Subcutaneous abdominal adipose tissue (tissue), 5 donors: ENCODE data around the gene ROCK2.

Experiments used
- H3K27ac ChIP-seq: one replicate; pipeline ENCODE4 v1.7.0; 2013; ENCODE audit warnings: low read depth, mild to moderate bottlenecking, inconsistent platforms, low read length, moderate library complexity
- H3K27me3 ChIP-seq, 5 donors: one replicate each; pipeline ENCODE4 v1.7.0; 2013; ENCODE audit warnings: low read length in 5 of 5, inconsistent platforms in 1 of 5; ENCODE audit not compliant: control insufficient read depth in 5 of 5, insufficient read depth in 4 of 5
- H3K36me3 ChIP-seq, 5 donors: one replicate each; pipeline ENCODE4 v1.7.0; 2013; ENCODE audit warnings: low read length in 5 of 5; ENCODE audit not compliant: control insufficient read depth in 5 of 5, insufficient read depth in 5 of 5
- H3K4me1 ChIP-seq, 5 donors: one replicate each; pipeline ENCODE4 v1.7.0; 2013; ENCODE audit warnings: low read length in 5 of 5, mild to moderate bottlenecking in 3 of 5, moderate library complexity in 1 of 5; ENCODE audit not compliant: control insufficient read depth in 5 of 5, insufficient read depth in 5 of 5
- H3K4me3 ChIP-seq, 5 donors: one replicate each; pipeline ENCODE4 v1.7.0; 2013; ENCODE audit warnings: low read length in 5 of 5, low read depth in 1 of 5
- H3K9ac ChIP-seq, 5 donors: one replicate each; pipeline ENCODE4 v1.7.0; 2013; ENCODE audit warnings: low read length in 5 of 5, mild to moderate bottlenecking in 4 of 5, moderate library complexity in 3 of 5
- H3K9me3 ChIP-seq, 5 donors: one replicate each; pipeline ENCODE4 v1.7.0; 2013; ENCODE audit warnings: low read length in 5 of 5; ENCODE audit not compliant: control insufficient read depth in 5 of 5
- donor health status: healthy.
- donor health status: healthy.
- donor health status: healthy.
- donor health status: healthy.
- donor health status: healthy.

ROCK2 gene

GRCh38 chr2:11285499-11285898 lies 58.9 kb downstream of the ROCK2 start:
- no peak overlapping the region for H3K4me3 ChIP-seq
- H3K27me3 ChIP-seq = no peaks in the 10 kb centered on the region
- H3K4me1 ChIP-seq = peaks cover 0 to 12% (median 3%) of the 10 kb centered on the region in 5 donors
- H3K27ac ChIP-seq = no peak overlapping the region
- H3K36me3 ChIP-seq = peaks cover 15 to 22% (median 19%) of the 10 kb centered on the region in 5 donors
- no peak overlapping the region for H3K9ac ChIP-seq
- peaks cover 0 to 5% (median 2%) of the 10 kb centered on the region in 5 donors for H3K9me3 ChIP-seq

GRCh38 chr2:11281186-11281585 lies 63.2 kb downstream of the ROCK2 start:
- Histone ChIP-seq H3K27me3 (no peaks in the 10 kb centered on the region), H3K4me1 (no peaks in the 10 kb centered on the region), H3K9ac (no peak overlapping the region), H3K9me3 (peaks cover 0 to 5% (median 2%) of the 10 kb centered on the region in 5 donors), H3K36me3 (peaks cover 20 to 33% (median 32%) of the 10 kb centered on the region in 5 donors), H3K4me3 (no peak overlapping the region), H3K27ac (no peak overlapping the region)

GRCh38 chr2:11280713-11281112 lies 63.7 kb downstream of the ROCK2 start:
- H3K4me3 ChIP-seq = no peak overlapping the region
- peaks cover 20 to 33% (median 32%) of the 10 kb centered on the region in 5 donors for H3K36me3 ChIP-seq
- no peaks in the 10 kb centered on the region for H3K4me1 ChIP-seq
- no peak overlapping the region for H3K27ac ChIP-seq
- peaks cover 0 to 5% (median 2%) of the 10 kb centered on the region in 5 donors for H3K9me3 ChIP-seq
- no peak overlapping the region for H3K9ac ChIP-seq
- no peaks in the 10 kb centered on the region for H3K27me3 ChIP-seq

- H3K9ac ChIP-seq = no peak overlapping the region
- no peaks in the 10 kb centered on the region for H3K4me1 ChIP-seq
- no peak overlapping the region for H3K4me3 ChIP-seq
- peaks cover 11 to 29% (median 21%) of the 10 kb centered on the region in 5 donors for H3K36me3 ChIP-seq
- no peak overlapping the region for H3K27ac ChIP-seq
- H3K9me3 ChIP-seq = peaks cover 0 to 5% (median 2%) of the 10 kb centered on the region in 5 donors
- H3K27me3 ChIP-seq = no peaks in the 10 kb centered on the region
Measured at GRCh38 chr2:11279398-11279797, 65.0 kb downstream of the ROCK2 start.

GRCh38 chr2:11278219-11278618 lies 66.2 kb downstream of the ROCK2 start:
- Histone ChIP-seq H3K9ac (no peak overlapping the region), H3K27me3 (no peaks in the 10 kb centered on the region), H3K9me3 (no peaks in the 10 kb centered on the region), H3K4me3 (no peak overlapping the region), H3K36me3 (peaks cover 3 to 21% (median 11%) of the 10 kb centered on the region in 5 donors), H3K4me1 (no peaks in the 10 kb centered on the region), H3K27ac (no peak overlapping the region)

- Histone ChIP-seq H3K27ac (no peak overlapping the region), H3K4me1 (peaks cover 0 to 3% (median 0%) of the 10 kb centered on the region in 5 donors), H3K4me3 (no peak overlapping the region), H3K27me3 (no peaks in the 10 kb centered on the region), H3K9me3 (no peaks in the 10 kb centered on the region), H3K36me3 (peaks cover 7 to 21% (median 14%) of the 10 kb centered on the region in 5 donors), H3K9ac (no peak overlapping the region)
Measured at GRCh38 chr2:11275910-11276309, 68.5 kb downstream of the ROCK2 start.

GRCh38 chr2:11270891-11271290 lies 73.5 kb downstream of the ROCK2 start:
- Histone ChIP-seq H3K4me3 (no peak overlapping the region), H3K4me1 (peaks cover 0 to 14% (median 0%) of the 10 kb centered on the region in 5 donors), H3K27ac (no peak overlapping the region), H3K9ac (no peak overlapping the region), H3K9me3 (no peaks in the 10 kb centered on the region), H3K27me3 (no peaks in the 10 kb centered on the region), H3K36me3 (peaks cover 0 to 17% (median 6%) of the 10 kb centered on the region in 5 donors)

GRCh38 chr2:11267931-11268330 lies 76.5 kb downstream of the ROCK2 start:
- peaks cover 0 to 14% (median 0%) of the 10 kb centered on the region in 5 donors for H3K4me1 ChIP-seq
- no peaks in the 10 kb centered on the region for H3K9me3 ChIP-seq
- no peak overlapping the region for H3K27ac ChIP-seq
- H3K36me3 ChIP-seq = peaks cover 0 to 21% (median 6%) of the 10 kb centered on the region in 5 donors
- H3K9ac ChIP-seq = no peak overlapping the region
- H3K4me3 ChIP-seq = no peak overlapping the region
- no peaks in the 10 kb centered on the region for H3K27me3 ChIP-seq

GRCh38 chr2:11264818-11265217 lies 79.6 kb downstream of the ROCK2 start:
- Histone ChIP-seq H3K27ac (no peak overlapping the region), H3K4me1 (peaks cover 0 to 12% (median 0%) of the 10 kb centered on the region in 5 donors), H3K4me3 (no peak overlapping the region), H3K9ac (no peak overlapping the region), H3K9me3 (no peaks in the 10 kb centered on the region), H3K36me3 (peaks cover 0 to 13% (median 0%) of the 10 kb centered on the region in 5 donors), H3K27me3 (no peaks in the 10 kb centered on the region)

GRCh38 chr2:11264007-11264406 lies 80.4 kb downstream of the ROCK2 start:
- H3K9ac ChIP-seq = no peak overlapping the region
- no peaks in the 10 kb centered on the region for H3K9me3 ChIP-seq
- peaks cover 0 to 13% (median 0%) of the 10 kb centered on the region in 5 donors for H3K36me3 ChIP-seq
- H3K27ac ChIP-seq = no peak overlapping the region
- no peak overlapping the region for H3K4me3 ChIP-seq
- no peaks in the 10 kb centered on the region for H3K27me3 ChIP-seq
- H3K4me1 ChIP-seq = peaks cover 0 to 12% (median 0%) of the 10 kb centered on the region in 5 donors
